Left ventricle myocardium inferior (tissue), 1 donor: ENCODE results near the gene RNASEH2B. TPM values are rescaled to one million over a fixed set of nuclear protein-coding genes. Genes with fewer than 3 reads are reported as not detected.
A peak's percentile ranks its signal among the peaks of the same experiment; 100 is the strongest.

Source experiments
- DNase-seq: peaks from one replicate; pipeline ENCODE4 v3.0.0-alpha.2; 2020
- H3K27ac ChIP-seq: fragments of 200-600 bp; replicated peaks from 2 replicates; pipeline ENCODE4 v1.8.0; 2021
- H3K27me3 ChIP-seq: fragments of 200-600 bp; 2 replicates; pipeline ENCODE4 v1.8.0; 2021; ENCODE audit warnings: low read depth
- H3K36me3 ChIP-seq: fragments of 200-600 bp; 2 replicates; pipeline ENCODE4 v1.8.0; 2021
- H3K4me1 ChIP-seq: fragments of 200-600 bp; 2 replicates; pipeline ENCODE4 v1.8.0; 2021
- H3K4me3 ChIP-seq: fragments of 200-600 bp; 2 replicates; pipeline ENCODE4 v1.8.0; 2021; ENCODE audit warnings: mild to moderate bottlenecking, moderate library complexity
- H3K9me3 ChIP-seq: fragments of 200-600 bp; replicated peaks from 2 replicates; pipeline ENCODE4 v1.8.0; 2021
- intact Hi-C: fragments of 100-400 bp; cut with micrococcal nuclease; formaldehyde crosslinking; loops from one replicate; pipeline ENCODE4 v1.11.0; 2022
- total RNA-seq: library from RNA; stranded (reverse); fragmentation: NEBNext Ultra II Directional; extraction: Animal tissue kit (Norgen Biotek cat#: 25700); gene quantifications from one replicate; pipeline ENCODE4 v1.2.1, GENCODE V29; 2021
- TF ChIP-seq, protein P1 (sequence below): fragments of 200-600 bp; IDR thresholded peaks from 2 replicates; pipeline ENCODE4 v1.8.0; 2021; ENCODE audit warnings: antibody characterized with exemption, mild to moderate bottlenecking, borderline replicate concordance
- donor health status: DM: no; HTN: yes; CAD: no; lungs with severe emphysema.

Gene RNASEH2B
- total RNA-seq, 1 donor from 2014 or later, result 42.7 TPM

DNA sequence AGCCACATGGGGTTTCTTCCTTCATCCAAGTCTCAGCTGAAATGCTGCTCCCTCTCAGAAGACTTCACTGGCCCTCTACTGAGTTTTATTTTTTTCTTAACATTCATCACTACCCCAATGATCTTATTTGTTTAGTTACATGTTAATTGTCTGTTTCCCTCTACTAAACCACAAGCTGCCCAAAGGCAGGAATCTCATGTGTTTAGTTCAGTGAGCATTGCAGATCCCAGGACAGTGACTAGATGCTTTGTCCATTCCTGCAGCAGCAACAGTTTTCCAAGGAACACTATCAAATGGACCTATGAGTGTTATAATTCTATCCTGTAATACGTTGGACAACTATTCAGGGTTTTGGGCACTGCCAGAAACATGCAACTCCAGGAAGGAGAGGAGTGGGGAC lies 93.1 kb downstream of the RNASEH2B start:
- Histone ChIP-seq H3K4me3 (no peak overlapping the region), H3K27me3 (peaks cover 13% of the 10 kb centered on the region), H3K27ac (no peak overlapping the region), H3K4me1 (peaks cover 9% of the 10 kb centered on the region), H3K36me3 (no peaks in the 10 kb centered on the region), H3K9me3 (no peaks in the 10 kb centered on the region)
- DNase-seq, result no peak
- intact Hi-C loops, result no loop called here
- TF ChIP-seq, protein P1, sequence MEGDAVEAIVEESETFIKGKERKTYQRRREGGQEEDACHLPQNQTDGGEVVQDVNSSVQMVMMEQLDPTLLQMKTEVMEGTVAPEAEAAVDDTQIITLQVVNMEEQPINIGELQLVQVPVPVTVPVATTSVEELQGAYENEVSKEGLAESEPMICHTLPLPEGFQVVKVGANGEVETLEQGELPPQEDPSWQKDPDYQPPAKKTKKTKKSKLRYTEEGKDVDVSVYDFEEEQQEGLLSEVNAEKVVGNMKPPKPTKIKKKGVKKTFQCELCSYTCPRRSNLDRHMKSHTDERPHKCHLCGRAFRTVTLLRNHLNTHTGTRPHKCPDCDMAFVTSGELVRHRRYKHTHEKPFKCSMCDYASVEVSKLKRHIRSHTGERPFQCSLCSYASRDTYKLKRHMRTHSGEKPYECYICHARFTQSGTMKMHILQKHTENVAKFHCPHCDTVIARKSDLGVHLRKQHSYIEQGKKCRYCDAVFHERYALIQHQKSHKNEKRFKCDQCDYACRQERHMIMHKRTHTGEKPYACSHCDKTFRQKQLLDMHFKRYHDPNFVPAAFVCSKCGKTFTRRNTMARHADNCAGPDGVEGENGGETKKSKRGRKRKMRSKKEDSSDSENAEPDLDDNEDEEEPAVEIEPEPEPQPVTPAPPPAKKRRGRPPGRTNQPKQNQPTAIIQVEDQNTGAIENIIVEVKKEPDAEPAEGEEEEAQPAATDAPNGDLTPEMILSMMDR, result no peak

DNA sequence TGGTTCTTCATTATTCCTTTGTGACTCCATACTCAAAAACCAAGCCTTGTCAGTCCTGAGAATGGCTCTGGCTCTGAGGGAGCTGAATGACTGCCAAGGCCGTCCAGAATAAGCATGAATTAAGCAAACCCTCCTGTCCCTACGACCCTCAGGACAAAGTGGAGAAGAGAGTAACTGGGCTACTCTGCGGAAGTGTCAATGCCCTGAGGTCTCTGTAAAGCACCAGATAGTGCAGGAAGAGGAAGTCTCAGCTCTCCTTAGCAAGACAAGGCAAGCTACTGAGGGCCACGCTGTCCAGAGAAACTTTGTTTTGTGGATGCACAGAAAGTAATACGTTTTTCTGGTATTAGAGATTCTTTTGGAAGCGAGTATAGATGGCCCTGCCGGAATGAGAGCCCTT lies 94.1 kb downstream of the RNASEH2B start:
- TF ChIP-seq, protein P1, result no peak
- Histone ChIP-seq H3K4me1 (peaks cover 9% of the 10 kb centered on the region), H3K36me3 (no peaks in the 10 kb centered on the region), H3K9me3 (no peaks in the 10 kb centered on the region), H3K27ac (no peak overlapping the region), H3K4me3 (no peak overlapping the region), H3K27me3 (peaks cover 13% of the 10 kb centered on the region)
- no peak for DNase-seq
- intact Hi-C loops, result no loop called here

DNA sequence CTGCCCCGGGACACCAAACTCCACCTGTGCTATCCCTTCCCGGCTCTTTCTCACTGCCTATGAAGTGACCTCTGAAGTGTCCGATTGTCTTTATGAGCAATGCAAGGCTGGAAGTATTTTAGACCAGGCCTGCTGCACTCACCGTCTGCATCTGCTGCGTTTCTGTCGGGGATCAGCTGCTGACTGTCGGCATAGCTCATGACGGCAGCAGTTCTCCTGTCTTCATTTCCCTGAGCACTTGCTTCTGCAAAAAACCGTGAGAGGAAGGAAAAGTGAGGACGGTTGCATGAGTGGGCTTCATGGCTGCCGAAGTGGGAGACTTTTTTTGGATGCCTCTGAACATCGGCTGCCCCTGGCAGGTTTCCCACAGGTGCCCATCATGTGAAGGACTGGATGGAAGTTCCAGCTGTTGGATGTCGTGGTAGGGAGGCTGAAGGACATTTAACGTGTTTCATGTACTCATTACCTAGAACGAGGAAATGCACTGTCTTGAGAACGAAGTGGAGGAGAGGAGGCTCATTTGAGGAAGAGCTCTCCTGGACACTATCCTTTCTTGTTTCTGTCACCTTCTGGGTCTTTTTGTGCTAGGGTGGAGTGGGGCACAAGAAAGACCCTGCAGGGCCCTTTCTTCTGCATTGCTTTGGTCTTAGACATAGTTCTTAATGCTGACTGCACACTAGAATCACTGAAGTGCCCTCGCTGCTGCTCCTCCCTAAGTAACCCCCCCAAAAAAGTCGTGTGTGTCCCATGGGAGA lies 94.7 kb downstream of the RNASEH2B start:
- Histone ChIP-seq H3K4me1 (peaks cover 9% of the 10 kb centered on the region), H3K4me3 (no peak overlapping the region), H3K27ac (no peak overlapping the region), H3K36me3 (no peaks in the 10 kb centered on the region), H3K27me3 (peaks cover 13% of the 10 kb centered on the region), H3K9me3 (no peaks in the 10 kb centered on the region)
- TF ChIP-seq, protein P1, result no peak
- no peak for DNase-seq
- intact Hi-C loops, result no loop called here

DNA sequence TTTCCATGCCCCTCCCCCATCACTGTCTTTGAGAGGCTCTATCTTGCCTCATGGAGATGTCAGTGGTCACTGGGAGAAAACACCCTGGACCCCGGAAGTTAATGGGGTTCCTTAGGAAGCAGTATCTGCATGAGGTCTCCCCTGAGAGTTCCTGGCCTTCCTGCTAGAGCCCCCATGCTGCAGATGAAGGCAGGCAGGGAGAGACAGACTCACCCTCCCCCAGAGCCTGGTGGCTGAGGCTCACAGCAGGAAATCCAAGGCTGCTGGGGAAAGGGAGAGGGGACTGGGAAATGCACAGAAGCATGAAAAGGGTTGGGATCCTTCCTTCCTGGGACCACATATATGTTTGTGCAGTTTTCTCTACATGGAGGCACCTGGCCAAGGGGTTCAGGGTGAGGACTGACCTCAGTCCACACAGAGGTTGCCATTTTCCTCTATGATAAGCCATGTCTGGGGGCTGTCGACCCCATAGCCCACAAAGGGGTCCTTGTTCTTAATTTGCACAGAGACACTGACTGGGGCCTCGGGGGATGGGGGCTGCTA lies 95.4 kb downstream of the RNASEH2B start:
- TF ChIP-seq, protein P1, result no peak
- H3K9me3 ChIP-seq, result no peaks in the 10 kb centered on the region

DNA sequence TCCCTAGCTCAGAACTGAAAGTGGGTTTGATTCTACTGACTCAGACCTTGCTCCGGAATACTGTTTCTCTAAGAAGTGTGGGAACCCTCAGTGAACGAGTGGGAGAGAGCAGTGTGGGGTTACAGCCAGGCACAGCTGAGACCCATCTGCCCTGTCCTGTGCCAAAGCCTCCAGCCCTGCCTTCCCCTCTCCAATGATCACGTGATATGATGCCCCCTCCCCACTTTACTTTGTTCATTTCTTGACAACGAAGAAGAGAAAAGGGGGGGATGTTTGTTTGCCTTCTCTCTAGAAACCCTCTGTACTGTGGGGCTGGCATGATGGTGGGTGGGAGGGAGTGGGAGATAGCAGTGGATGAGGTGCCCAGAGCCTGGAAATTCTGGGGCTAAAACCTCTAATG lies 96.0 kb downstream of the RNASEH2B start:
- TF ChIP-seq, protein P1, result no peak
- Histone ChIP-seq H3K27me3 (peaks cover 13% of the 10 kb centered on the region), H3K4me1 (peaks cover 9% of the 10 kb centered on the region), H3K27ac (peak overlapping the region; percentile 35), H3K9me3 (no peaks in the 10 kb centered on the region), H3K4me3 (no peak overlapping the region), H3K36me3 (no peaks in the 10 kb centered on the region)
- DNase-seq, result no peak
- intact Hi-C loops, result no loop called here

More for the DNA sequence above, 95.4 kb downstream of the RNASEH2B start:
- Histone ChIP-seq H3K27me3 (peaks cover 13% of the 10 kb centered on the region), H3K36me3 (no peaks in the 10 kb centered on the region), H3K27ac (no peak overlapping the region), H3K4me1 (peaks cover 9% of the 10 kb centered on the region), H3K4me3 (no peak overlapping the region)
- intact Hi-C loops, result no loop called here
- DNase-seq, result no peak

Other genes with a start within 250 kb of the RNASEH2B start
- 0.08 TPM for gene DLEU7, start 66.1 kb upstream of the RNASEH2B start, total RNA-seq
- gene C13orf42, start 201.5 kb downstream of the RNASEH2B start, total RNA-seq, result not detected